ENCODE measurements around the gene SLC9A3.
"Not testable (repeated sequence)": the region's sequence is repeated elsewhere in the genome, so short reads cannot be mapped to it uniquely, and the experiment has no call there.

Gene SLC9A3

GRCh38 chr5:524234-524972 is at the start of gene SLC9A3:
Gene SLC9A3, minus strand, starts transcription at chr5:524449.
- DNase-seq (ENCODE audit: low read depth in 2 of 2), result no peak

GRCh38 chr5:573976-574375 is 49.7 kb upstream of the SLC9A3 start:
- DNase-seq (ENCODE audit: low read depth in 2 of 2), result no peak

DNA sequence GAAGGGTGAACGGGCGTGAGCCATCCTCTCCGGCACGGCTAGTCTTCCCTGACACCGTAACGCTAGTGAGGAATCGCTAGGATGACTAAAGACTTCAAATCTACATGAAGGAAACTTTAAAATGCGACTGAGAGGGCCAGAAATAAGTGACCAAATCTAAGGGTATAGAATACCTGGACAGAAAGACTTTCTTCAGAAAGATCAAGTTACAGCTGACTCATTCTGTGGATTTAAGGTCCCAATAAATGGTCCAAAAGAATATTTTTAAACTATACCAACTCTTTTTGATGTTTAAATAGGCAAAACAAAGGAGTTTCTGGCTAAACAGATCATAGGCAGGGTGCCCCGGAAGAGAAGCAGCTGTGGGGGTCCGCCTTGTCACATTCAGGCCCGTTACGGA is 49.0 kb upstream of the SLC9A3 start:
- no peak for DNase-seq (ENCODE audit: low read depth in 2 of 2)

DNA sequence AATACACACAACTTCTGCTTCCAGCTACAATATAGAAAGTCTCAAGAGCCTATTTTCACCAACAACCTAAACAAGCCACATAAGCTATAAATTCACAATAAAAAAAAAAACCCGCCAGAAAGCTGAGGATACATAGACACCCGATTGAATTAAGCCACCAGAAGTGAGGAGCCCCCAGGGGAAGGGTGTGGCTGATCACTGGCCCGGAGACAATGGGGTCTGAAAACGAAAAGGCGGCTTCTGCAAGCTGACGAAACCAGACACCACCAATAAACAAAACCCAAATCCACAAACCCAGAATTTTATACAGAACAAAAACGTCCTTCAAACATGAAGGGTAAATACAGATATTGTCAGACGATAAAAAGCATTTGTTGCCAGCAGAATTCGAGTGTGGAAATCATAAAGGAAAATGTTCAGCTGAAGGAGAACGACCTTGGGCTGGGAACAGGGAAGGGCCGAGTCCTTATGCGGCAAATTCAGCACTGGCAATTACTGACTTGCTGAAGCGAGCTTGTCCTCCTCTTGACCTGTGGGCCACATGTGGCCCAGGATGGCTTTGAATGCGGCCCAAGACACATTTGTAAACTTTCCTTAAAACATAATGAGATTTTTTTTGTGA is 48.3 kb upstream of the SLC9A3 start:
- no peak for DNase-seq (ENCODE audit: low read depth in 2 of 2)

GRCh38 chr5:571791-572190 is 47.5 kb upstream of the SLC9A3 start:
- no peak for DNase-seq (ENCODE audit: low read depth in 2 of 2)

- no peak for DNase-seq (ENCODE audit: low read depth in 2 of 2)
Observed at GRCh38 chr5:570886-571285, 46.6 kb upstream of the SLC9A3 start.

DNA sequence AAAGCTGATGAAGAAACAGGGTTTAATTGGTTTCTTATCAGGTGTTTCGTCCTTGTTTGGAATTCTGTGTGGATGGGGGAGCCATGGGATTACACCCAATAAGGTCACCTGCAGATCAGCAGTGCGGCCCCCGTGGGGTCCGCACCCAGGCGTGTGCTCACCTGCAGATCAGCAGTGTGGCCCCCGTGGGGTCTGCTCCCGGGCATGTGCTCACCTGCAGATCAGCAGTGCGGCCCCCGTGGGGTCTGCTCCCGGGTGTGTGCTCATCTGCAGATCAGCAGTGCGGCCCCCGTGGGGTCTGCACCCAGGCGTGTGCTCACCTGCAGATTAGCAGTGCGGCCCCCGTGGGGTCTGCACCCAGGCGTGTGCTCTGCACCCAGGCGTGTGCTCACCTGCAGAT is 46.2 kb upstream of the SLC9A3 start:
- DNase-seq (ENCODE audit: low read depth in 2 of 2), result no peak

GRCh38 chr5:569868-570361 is 45.7 kb upstream of the SLC9A3 start:
- DNase-seq (ENCODE audit: low read depth in 2 of 2), result no peak

DNA sequence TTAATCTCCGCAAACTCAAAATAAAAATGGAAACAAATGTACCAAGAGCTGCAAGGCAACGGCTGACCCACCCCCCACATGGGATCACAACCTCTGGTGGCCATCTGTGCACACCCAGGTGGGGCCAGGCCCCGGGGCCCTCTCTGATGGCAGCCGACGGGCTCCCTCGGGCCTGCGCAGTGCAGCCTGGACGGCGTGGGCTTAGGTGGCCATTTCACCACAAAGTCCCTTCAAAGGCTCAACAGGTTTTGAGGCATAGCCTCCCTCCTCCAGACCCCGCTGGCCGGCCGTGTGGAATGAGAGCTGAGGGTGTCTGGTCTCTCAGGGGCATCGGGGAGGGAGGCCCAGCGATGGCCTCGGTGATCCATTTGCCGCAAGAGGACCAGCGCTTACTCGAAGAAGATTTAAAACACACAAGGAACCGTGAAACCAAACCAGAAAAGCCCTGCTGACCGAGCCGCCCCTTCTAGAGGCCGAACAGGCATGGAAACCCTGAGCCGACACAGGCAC is 45.2 kb upstream of the SLC9A3 start:
- DNase-seq (ENCODE audit: low read depth in 2 of 2), result no peak

GRCh38 chr5:568809-569208 is 44.6 kb upstream of the SLC9A3 start:
- no peak for DNase-seq (ENCODE audit: low read depth in 2 of 2)

GRCh38 chr5:568061-568781 is 44.0 kb upstream of the SLC9A3 start:
- DNase-seq (ENCODE audit: low read depth in 2 of 2), result no peak

DNA sequence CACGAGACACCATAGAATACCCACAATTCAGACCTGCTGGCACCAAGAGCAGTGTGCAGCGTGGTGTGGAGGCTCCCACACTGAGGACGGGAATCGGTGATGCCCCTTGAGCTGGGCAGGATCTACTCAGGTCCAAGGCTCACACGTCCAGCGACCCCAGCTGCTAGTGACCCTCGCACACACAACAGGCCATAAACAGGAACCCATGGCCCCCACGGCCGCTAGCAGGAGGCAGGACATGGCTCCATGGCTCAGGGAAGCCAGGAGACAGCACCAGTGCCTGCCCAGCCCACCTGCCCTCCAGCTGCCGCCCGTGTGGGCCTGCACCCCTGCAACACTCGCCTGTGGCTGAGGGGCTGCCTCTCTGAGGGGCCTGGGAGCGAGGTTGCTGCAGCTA is 43.4 kb upstream of the SLC9A3 start:
- no peak for DNase-seq (ENCODE audit: low read depth in 2 of 2)

GRCh38 chr5:566636-567309 is 42.5 kb upstream of the SLC9A3 start:
- DNase-seq (ENCODE audit: low read depth in 2 of 2), result no peak

- no peak for DNase-seq (ENCODE audit: low read depth in 2 of 2)
Observed at GRCh38 chr5:565782-566440, 41.7 kb upstream of the SLC9A3 start.

- DNase-seq (ENCODE audit: low read depth in 2 of 2), result no peak
Observed at GRCh38 chr5:561408-561807, 37.2 kb upstream of the SLC9A3 start.

- DNase-seq (ENCODE audit: low read depth in 2 of 2), result no peak
Observed at GRCh38 chr5:560792-561166, 36.5 kb upstream of the SLC9A3 start.

- no peak for DNase-seq (ENCODE audit: low read depth in 2 of 2)
Observed at GRCh38 chr5:558871-559503, 34.7 kb upstream of the SLC9A3 start.

DNA sequence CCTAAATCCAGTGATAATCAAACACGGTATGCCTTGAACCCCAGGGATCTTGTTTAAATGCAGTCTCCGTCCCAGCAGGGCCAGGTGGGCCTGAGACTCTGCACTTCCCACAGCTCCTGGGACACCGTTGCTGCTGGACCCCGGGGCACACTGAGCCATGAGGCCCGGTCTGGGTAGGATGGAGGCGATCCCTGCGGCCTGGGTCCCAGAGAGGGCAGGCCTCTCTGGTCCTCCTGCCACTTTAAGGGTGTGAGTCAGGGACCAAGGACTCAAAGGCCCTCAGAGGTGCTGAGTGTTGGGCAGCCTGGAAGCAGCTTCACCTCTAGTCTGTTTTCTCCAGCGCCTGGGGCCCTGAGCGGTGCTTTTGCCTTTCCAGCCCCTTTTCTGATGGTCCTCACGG is 34.1 kb upstream of the SLC9A3 start:
- DNase-seq (ENCODE audit: low read depth in 2 of 2), result no peak

GRCh38 chr5:557917-558316 is 33.7 kb upstream of the SLC9A3 start:
- DNase-seq (ENCODE audit: low read depth in 2 of 2), result not testable (repeated sequence)

DNA sequence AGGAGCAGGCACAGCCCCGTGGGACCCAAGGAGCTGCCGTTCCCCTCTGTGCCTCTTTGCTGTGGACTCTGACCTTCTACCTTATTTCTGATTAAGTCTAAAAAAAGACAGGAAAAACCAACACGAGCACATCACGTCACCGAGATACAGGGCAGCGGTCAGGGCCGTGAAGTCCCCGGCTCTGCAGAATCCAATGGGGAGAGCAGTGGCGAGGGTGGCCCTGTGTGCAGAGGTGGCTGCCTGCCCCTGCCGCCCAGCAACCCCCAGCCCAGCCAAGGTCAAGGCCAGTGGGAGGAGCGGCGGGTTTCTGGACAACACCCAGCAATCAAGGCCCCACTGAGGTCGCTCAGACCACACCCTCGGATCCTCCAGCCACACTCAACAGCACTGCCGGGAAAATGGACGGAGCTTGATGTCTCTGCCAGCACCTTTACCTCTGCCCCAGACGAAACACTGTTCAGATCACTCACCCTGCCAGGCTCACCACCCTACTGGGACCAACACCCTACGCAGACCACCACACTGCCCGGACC is 32.7 kb upstream of the SLC9A3 start:
- DNase-seq (ENCODE audit: low read depth in 2 of 2), result no peak
